ENCODE measurements around the gene SGSM1. TPM values are rescaled to one million over a fixed set of nuclear protein-coding genes. Genes with fewer than 3 reads are reported as not detected.

The SGSM1 gene
- polyA plus RNA-seq, 1 of the 3 experiments (the other 2 are of a cell fraction) = 0.15 TPM

DNA sequence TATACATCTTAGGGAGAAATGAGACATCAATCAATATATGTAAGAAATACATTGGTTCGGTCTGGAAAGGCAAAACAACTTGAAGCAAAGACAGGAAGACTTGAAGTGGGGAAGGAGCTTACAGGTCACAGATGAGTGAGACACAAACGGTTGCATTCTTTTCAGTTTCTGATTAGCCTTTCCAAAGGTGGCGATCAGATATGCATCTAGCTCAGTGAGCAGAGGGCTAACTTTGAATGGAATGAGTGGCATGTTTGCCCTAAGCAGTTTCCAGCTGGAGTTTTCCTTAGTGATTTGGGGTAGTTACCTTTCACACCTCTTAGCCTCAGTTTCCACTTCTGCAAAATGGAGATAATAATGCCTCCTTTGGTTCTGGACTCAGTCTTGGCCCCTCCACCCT is 124.7 kb downstream of the SGSM1 start:
- H4K20me1 ChIP-seq (ENCODE audit: insufficient read depth) = no peaks in the 10 kb centered on the region
- TF ChIP-seq NFIC (IDR thresholded peaks at IDR 0.05; ENCODE audit: borderline replicate concordance) (no peak), RCOR1 (IDR thresholded peaks at IDR 0.05; ENCODE audit: low read length) (no peak), NRF1 (IDR thresholded peaks at IDR 0.05; ENCODE audit: low read depth, low read length) (no peak), MXI1 (IDR thresholded peaks at IDR 0.05; ENCODE audit: low read depth, low read length) (no peak), CHD2 (IDR thresholded peaks at IDR 0.05; ENCODE audit: low read length, partially characterized antibody) (no peak), TCF12 (IDR thresholded peaks at IDR 0.05) (no peak), EZH2phosphoT487 (IDR thresholded peaks at IDR 0.05; ENCODE audit: borderline replicate concordance, low read depth) (no peak), FOXM1 (IDR thresholded peaks at IDR 0.05; ENCODE audit: low read depth) (no peak), TEAD4 (IDR thresholded peaks at IDR 0.05; ENCODE audit: borderline replicate concordance, insufficient read depth) (no peak), EP300 (IDR thresholded peaks at IDR 0.05; ENCODE audit: borderline replicate concordance in 1 of 2, low read depth in 1 of 2, low read length in 1 of 2) (no peak), FOSL2 (IDR thresholded peaks at IDR 0.05; ENCODE audit: borderline replicate concordance, low read depth) (no peak)
- TF ChIP-seq, protein P1, sequence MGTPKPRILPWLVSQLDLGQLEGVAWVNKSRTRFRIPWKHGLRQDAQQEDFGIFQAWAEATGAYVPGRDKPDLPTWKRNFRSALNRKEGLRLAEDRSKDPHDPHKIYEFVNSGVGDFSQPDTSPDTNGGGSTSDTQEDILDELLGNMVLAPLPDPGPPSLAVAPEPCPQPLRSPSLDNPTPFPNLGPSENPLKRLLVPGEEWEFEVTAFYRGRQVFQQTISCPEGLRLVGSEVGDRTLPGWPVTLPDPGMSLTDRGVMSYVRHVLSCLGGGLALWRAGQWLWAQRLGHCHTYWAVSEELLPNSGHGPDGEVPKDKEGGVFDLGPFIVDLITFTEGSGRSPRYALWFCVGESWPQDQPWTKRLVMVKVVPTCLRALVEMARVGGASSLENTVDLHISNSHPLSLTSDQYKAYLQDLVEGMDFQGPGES (IDR thresholded peaks at IDR 0.05; ENCODE audit: low read depth, low read length) = no peak
- TF ChIP-seq, protein P2, sequence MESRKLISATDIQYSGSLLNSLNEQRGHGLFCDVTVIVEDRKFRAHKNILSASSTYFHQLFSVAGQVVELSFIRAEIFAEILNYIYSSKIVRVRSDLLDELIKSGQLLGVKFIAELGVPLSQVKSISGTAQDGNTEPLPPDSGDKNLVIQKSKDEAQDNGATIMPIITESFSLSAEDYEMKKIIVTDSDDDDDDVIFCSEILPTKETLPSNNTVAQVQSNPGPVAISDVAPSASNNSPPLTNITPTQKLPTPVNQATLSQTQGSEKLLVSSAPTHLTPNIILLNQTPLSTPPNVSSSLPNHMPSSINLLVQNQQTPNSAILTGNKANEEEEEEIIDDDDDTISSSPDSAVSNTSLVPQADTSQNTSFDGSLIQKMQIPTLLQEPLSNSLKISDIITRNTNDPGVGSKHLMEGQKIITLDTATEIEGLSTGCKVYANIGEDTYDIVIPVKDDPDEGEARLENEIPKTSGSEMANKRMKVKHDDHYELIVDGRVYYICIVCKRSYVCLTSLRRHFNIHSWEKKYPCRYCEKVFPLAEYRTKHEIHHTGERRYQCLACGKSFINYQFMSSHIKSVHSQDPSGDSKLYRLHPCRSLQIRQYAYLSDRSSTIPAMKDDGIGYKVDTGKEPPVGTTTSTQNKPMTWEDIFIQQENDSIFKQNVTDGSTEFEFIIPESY (IDR thresholded peaks at IDR 0.05; ENCODE audit: borderline replicate concordance, low read depth) = no peak
- TF ChIP-seq, protein P3, sequence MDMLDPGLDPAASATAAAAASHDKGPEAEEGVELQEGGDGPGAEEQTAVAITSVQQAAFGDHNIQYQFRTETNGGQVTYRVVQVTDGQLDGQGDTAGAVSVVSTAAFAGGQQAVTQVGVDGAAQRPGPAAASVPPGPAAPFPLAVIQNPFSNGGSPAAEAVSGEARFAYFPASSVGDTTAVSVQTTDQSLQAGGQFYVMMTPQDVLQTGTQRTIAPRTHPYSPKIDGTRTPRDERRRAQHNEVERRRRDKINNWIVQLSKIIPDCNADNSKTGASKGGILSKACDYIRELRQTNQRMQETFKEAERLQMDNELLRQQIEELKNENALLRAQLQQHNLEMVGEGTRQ (IDR thresholded peaks at IDR 0.05; ENCODE audit: borderline replicate concordance, low read depth, low read length) = no peak
- TF ChIP-seq, protein P4, sequence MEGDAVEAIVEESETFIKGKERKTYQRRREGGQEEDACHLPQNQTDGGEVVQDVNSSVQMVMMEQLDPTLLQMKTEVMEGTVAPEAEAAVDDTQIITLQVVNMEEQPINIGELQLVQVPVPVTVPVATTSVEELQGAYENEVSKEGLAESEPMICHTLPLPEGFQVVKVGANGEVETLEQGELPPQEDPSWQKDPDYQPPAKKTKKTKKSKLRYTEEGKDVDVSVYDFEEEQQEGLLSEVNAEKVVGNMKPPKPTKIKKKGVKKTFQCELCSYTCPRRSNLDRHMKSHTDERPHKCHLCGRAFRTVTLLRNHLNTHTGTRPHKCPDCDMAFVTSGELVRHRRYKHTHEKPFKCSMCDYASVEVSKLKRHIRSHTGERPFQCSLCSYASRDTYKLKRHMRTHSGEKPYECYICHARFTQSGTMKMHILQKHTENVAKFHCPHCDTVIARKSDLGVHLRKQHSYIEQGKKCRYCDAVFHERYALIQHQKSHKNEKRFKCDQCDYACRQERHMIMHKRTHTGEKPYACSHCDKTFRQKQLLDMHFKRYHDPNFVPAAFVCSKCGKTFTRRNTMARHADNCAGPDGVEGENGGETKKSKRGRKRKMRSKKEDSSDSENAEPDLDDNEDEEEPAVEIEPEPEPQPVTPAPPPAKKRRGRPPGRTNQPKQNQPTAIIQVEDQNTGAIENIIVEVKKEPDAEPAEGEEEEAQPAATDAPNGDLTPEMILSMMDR (IDR thresholded peaks at IDR 0.05) = no peak
- TF ChIP-seq, protein P5, sequence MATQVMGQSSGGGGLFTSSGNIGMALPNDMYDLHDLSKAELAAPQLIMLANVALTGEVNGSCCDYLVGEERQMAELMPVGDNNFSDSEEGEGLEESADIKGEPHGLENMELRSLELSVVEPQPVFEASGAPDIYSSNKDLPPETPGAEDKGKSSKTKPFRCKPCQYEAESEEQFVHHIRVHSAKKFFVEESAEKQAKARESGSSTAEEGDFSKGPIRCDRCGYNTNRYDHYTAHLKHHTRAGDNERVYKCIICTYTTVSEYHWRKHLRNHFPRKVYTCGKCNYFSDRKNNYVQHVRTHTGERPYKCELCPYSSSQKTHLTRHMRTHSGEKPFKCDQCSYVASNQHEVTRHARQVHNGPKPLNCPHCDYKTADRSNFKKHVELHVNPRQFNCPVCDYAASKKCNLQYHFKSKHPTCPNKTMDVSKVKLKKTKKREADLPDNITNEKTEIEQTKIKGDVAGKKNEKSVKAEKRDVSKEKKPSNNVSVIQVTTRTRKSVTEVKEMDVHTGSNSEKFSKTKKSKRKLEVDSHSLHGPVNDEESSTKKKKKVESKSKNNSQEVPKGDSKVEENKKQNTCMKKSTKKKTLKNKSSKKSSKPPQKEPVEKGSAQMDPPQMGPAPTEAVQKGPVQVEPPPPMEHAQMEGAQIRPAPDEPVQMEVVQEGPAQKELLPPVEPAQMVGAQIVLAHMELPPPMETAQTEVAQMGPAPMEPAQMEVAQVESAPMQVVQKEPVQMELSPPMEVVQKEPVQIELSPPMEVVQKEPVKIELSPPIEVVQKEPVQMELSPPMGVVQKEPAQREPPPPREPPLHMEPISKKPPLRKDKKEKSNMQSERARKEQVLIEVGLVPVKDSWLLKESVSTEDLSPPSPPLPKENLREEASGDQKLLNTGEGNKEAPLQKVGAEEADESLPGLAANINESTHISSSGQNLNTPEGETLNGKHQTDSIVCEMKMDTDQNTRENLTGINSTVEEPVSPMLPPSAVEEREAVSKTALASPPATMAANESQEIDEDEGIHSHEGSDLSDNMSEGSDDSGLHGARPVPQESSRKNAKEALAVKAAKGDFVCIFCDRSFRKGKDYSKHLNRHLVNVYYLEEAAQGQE (IDR thresholded peaks at IDR 0.05; ENCODE audit: low read depth, low read length) = no peak
- TF ChIP-seq, protein P6, sequence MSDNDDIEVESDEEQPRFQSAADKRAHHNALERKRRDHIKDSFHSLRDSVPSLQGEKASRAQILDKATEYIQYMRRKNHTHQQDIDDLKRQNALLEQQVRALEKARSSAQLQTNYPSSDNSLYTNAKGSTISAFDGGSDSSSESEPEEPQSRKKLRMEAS (IDR thresholded peaks at IDR 0.05; ENCODE audit: low read depth) = no peak
- 55% methylated on average over 3 of the region's 3 CpGs for WGBS (ENCODE audit: low lambda C conversion rate)
- H2AFZ ChIP-seq (ENCODE audit: low read depth) = no peak overlapping the region
- H3K4me3 ChIP-seq (ENCODE audit: low read depth in 2 of 2, low read length in 1 of 2) = no peak overlapping the region
- POLR2A ChIA-PET = no interaction called here
- H3K27ac ChIP-seq (ENCODE audit: low read depth in 2 of 2, low read length in 1 of 2) = no peak overlapping the region
- H3K9me2 ChIP-seq = no peaks in the 10 kb centered on the region
- H3K9ac ChIP-seq = no peak overlapping the region
- H3K4me1 ChIP-seq (ENCODE audit: control insufficient read depth in 1 of 2, insufficient read depth in 2 of 2, low read depth in 1 of 2, low read length in 1 of 2) = no peaks in the 10 kb centered on the region
- CTCF ChIA-PET = interaction anchor here (1.0 to 7.6 kb wide), 5 partner anchors 8 to 158 kb away, joined by 3 to 36 read pairs (median 11); no protein-coding TSS in a partner anchor
- no peaks in the 10 kb centered on the region for H3K9me3 ChIP-seq
- no peak overlapping the region for H3K4me2 ChIP-seq
- no peaks in the 10 kb centered on the region for H3K79me2 ChIP-seq (ENCODE audit: insufficient read depth)
- H3K27me3 ChIP-seq (ENCODE audit: insufficient read depth) = peaks cover 7% of the 10 kb centered on the region; the same call in 1 of the 2 replicates
- no peak for DNase-seq
- no peaks in the 10 kb centered on the region for H3K36me3 ChIP-seq (replicated peaks in 1 of 2; ENCODE audit: control insufficient read depth in 1 of 2, insufficient read depth in 2 of 2, low read length in 1 of 2)
- H3F3A ChIP-seq (replicated peaks; ENCODE audit: insufficient read depth) = no peaks in the 10 kb centered on the region

All from SK-N-SH (cell line).